GM23248 (cell line): ENCODE measurements around the gene KCTD3.

Experiments used
- EZH2 ChIP-seq: fragments of 200-600 bp; sonication (generic); IDR thresholded peaks from 2 replicates; pipeline ENCODE4 v1.6.1; 2018; ENCODE audit warnings: antibody characterized with exemption, mild to moderate bottlenecking; ENCODE audit not compliant: insufficient read depth, poor library complexity, severe bottlenecking
- EZH2phosphoT487 ChIP-seq: fragments of 200-600 bp; sonication (generic); IDR thresholded peaks from 2 replicates; pipeline ENCODE4 v1.6.1; 2018; ENCODE audit warnings: antibody characterized with exemption, moderate library complexity, mild to moderate bottlenecking, low read depth; ENCODE audit not compliant: insufficient read depth

GRCh38 chr1:215590779-215591491 lies 23.8 kb downstream of the KCTD3 start:
- TF ChIP-seq EZH2 = no peak
- no peak for TF ChIP-seq EZH2phosphoT487
